B cell (primary cell): ENCODE measurements around the gene TNFAIP1. TPM values are rescaled to one million over a fixed set of nuclear protein-coding genes. Genes with fewer than 3 reads are reported as not detected.

ENCODE experiments used
- ATAC-seq: fragments of 200-7000 bp; cut with Tn5 transposase; one replicate; pipeline ENCODE4 v1.10.0; 2021; ENCODE audit warnings: low read depth, mild to moderate bottlenecking, moderate number of reproducible peaks, moderate library complexity
- CTCF ChIA-PET: fragments of 350-600 bp; sonication (Branson Sonifier 250); formaldehyde crosslinking; loops from one replicate; lab custom pipeline; 2021; ENCODE audit warnings: antibody characterized with exemption, inconsistent platforms; lab: Charles Lee
- POLR2A ChIA-PET: fragments of 350-600 bp; sonication (Branson Sonifier 250); formaldehyde crosslinking; loops from one replicate; lab custom pipeline; 2021; ENCODE audit warnings: antibody characterized with exemption; lab: Charles Lee
- DNase-seq: peaks from one replicate; pipeline ENCODE4 v3.0.0; 2013
- H2AFZ ChIP-seq: 2 replicates; pipeline ENCODE4 v1.6.1; 2012; ENCODE audit warnings: mild to moderate bottlenecking, low read depth, low read length; ENCODE audit not compliant: insufficient read depth, poor library complexity, severe bottlenecking
- H3K27ac ChIP-seq, 2 donors: 1 replicate in 1 of 2; 2 replicates in 1 of 2; pipeline ENCODE4 v1.5.1; 2012 to 2013; ENCODE audit warnings: low read length in 2 of 2, mild to moderate bottlenecking in 2 of 2, moderate library complexity in 1 of 2
- H3K27me3 ChIP-seq, 4 experiments: fragments of 200-600 bp in 1 of 4; sonication (generic) in 1 of 4; replicated peaks in 1 of 4; 1 replicate in 2 of 4; 2 replicates in 2 of 4; pipeline versions ENCODE4 v1.6.1 to v1.7.0; 2013 to 2016; ENCODE audit warnings: low read length in 3 of 4, mild to moderate bottlenecking in 2 of 4, mixed read lengths in 1 of 4, moderate library complexity in 1 of 4; ENCODE audit not compliant: insufficient read depth in 4 of 4, control insufficient read depth in 3 of 4; ENCODE audit errors: control extremely low read depth in 1 of 4
- H3K36me3 ChIP-seq, 2 experiments: replicated peaks in 1 of 2; 1 replicate in 1 of 2; 2 replicates in 1 of 2; pipeline versions ENCODE4 v1.6.1 to v1.7.1; 2013; ENCODE audit warnings: low read length in 1 of 2; ENCODE audit not compliant: insufficient read depth in 2 of 2, control insufficient read depth in 1 of 2; ENCODE audit errors: control extremely low read depth in 1 of 2, extremely low read depth in 1 of 2
- H3K4me1 ChIP-seq, 2 donors: fragments of 200-600 bp in 1 of 2; sonication (generic) in 1 of 2; 1 replicate in 1 of 2; 2 replicates in 1 of 2; pipeline versions ENCODE4 v1.5.1 to v1.6.1; 2013 to 2017; ENCODE audit warnings: low read length in 2 of 2; ENCODE audit not compliant: control insufficient read depth in 2 of 2, insufficient read depth in 2 of 2
- H3K4me2 ChIP-seq: replicated peaks from 2 replicates; pipeline ENCODE3; 2012; ENCODE audit warnings: mild to moderate bottlenecking, low read depth, low read length; ENCODE audit not compliant: poor library complexity, severe bottlenecking
- H3K4me3 ChIP-seq, 5 experiments: fragments of 200-600 bp in 1 of 5; sonication (generic) in 1 of 5; 1 replicate in 3 of 5; 2 replicates in 2 of 5; pipeline versions ENCODE4 v1.5.1 to v1.7.0; 2011 to 2016; ENCODE audit warnings: low read length in 4 of 5, mild to moderate bottlenecking in 4 of 5, low read depth in 2 of 5, control low read depth in 1 of 5, moderate library complexity in 1 of 5; ENCODE audit not compliant: insufficient read depth in 1 of 5; ENCODE audit errors: control extremely low read depth in 1 of 5, extremely low read depth in 1 of 5
- H3K79me2 ChIP-seq: fragments of 200-600 bp; sonication (generic); one replicate; pipeline ENCODE4 v1.6.0; 2016; ENCODE audit warnings: low read length; ENCODE audit not compliant: control insufficient read depth, insufficient read depth
- H3K9ac ChIP-seq: fragments of 200-600 bp; sonication (generic); 2 replicates; pipeline ENCODE4 v1.6.1; 2017; ENCODE audit warnings: mild to moderate bottlenecking, low read length, moderate library complexity
- H3K9me3 ChIP-seq, 3 donors: one replicate each; pipeline versions ENCODE4 v1.6.1 to v1.7.1; 2013; ENCODE audit warnings: low read length in 2 of 3; ENCODE audit not compliant: control insufficient read depth in 2 of 3, insufficient read depth in 1 of 3; ENCODE audit errors: control extremely low read depth in 1 of 3
- H4K20me1 ChIP-seq: 2 replicates; pipeline ENCODE4 v1.6.0; 2012; ENCODE audit warnings: mild to moderate bottlenecking, low read length; ENCODE audit not compliant: insufficient read depth, control insufficient read depth, poor library complexity, severe bottlenecking
- H3K27ac Mint-ChIP-seq: one replicate; pipeline ENCODE4 v1.8.0; 2021; ENCODE audit warnings: mixed read lengths
- H3K27me3 Mint-ChIP-seq: one replicate; pipeline ENCODE4 v1.8.0; 2021; ENCODE audit warnings: mixed read lengths
- H3K4me1 Mint-ChIP-seq: one replicate; pipeline ENCODE4 v1.8.0; 2021; ENCODE audit warnings: mixed read lengths
- H3K4me3 Mint-ChIP-seq: one replicate; pipeline ENCODE4 v1.8.0; 2021; ENCODE audit warnings: mixed read lengths
- H3K9me3 Mint-ChIP-seq: one replicate; pipeline ENCODE4 v1.8.0; 2022; ENCODE audit warnings: mixed read lengths; ENCODE audit not compliant: insufficient read depth
- EZH2 ChIP-seq: IDR thresholded peaks from 2 replicates; pipeline ENCODE4 v1.6.1; 2012; ENCODE audit warnings: borderline replicate concordance, low read depth, mild to moderate bottlenecking, moderate library complexity, low read length; ENCODE audit not compliant: insufficient read depth, poor library complexity, severe bottlenecking
- WGBS: methylation state at CpG from one replicate; pipeline ENCODE4 v1.1.5; 2013; ENCODE audit warnings: missing lambda C conversion rate; ENCODE audit not compliant: insufficient coverage; 5-methylcytosine and 5-hydroxymethylcytosine counted together
- intact Hi-C: fragments of 100-400 bp; cut with micrococcal nuclease; formaldehyde crosslinking; loops from one replicate; pipeline ENCODE4 v1.10.0; 2022
- polyA plus RNA-seq: library from polyadenylated mRNA; depleted of rRNA; stranded (reverse); fragments of >200 nt; gene quantifications from 2 replicates; pipeline ENCODE4 v1.2.3, GENCODE V29; 2012
- total RNA-seq, 2 donors: library from RNA; stranded (reverse); fragments of 120-200 nt in 1 of 2; gene quantifications; 1 replicate in 1 of 2; 2 replicates in 1 of 2; pipeline versions ENCODE4 v1.2.3 to v1.2.4, GENCODE V29; 2013 to 2022
- TF ChIP-seq, protein P1 (sequence below): fragments of 200-600 bp; IDR thresholded peaks from one replicate; pipeline ENCODE4 v1.8.0; 2022; ENCODE audit warnings: antibody characterized with exemption, mild to moderate bottlenecking

Gene TNFAIP1
- total and polyA plus RNA-seq, 2 donors (not counting 1 experiment from before 2014, with no cell fraction given), result 10.7 to 20.4 TPM

DNA sequence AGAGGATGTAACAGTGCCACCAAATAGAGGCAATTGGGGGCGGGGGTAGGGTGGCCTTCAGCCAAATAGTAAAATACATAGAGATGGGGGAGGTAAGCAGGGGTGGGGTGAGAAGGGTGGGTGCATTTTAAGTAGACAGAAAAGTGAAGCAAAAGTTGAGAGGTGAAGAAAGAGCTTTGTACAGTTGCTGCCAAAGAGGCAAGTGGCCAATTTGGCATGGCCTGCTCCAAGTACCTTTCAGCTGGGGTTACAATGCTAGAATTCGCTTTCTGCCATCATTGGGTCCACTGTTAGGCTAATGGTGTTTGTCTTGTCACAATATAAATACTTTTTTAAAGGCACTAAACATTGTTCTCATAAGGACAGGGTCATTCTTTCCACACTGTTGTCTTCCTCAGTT lies 21.7 kb upstream of the TNFAIP1 start:
- intact Hi-C loops, result no loop called here
- Histone ChIP-seq H3K4me2 (no peak overlapping the region), H3K27me3 (no peaks in the 10 kb centered on the region), H3K9ac (no peak overlapping the region), H3K79me2 (no peaks in the 10 kb centered on the region), H3K4me1 (peaks cover 4 to 9% of the 10 kb centered on the region in 2 donors), H4K20me1 (no peaks in the 10 kb centered on the region), H3K4me3 (no peak overlapping the region), H3K36me3 (no peaks in the 10 kb centered on the region), H3K9me3 (no peaks in the 10 kb centered on the region), H2AFZ (no peak overlapping the region), H3K27ac (no peak overlapping the region)
- CTCF ChIA-PET, result no interaction called here
- H3K4me3 Mint-ChIP-seq, result no peak overlapping the region
- WGBS, result no CpG with 5 or more reads among the region's 2 CpGs
- no peaks in the 10 kb centered on the region for H3K27me3 Mint-ChIP-seq
- ATAC-seq, result no peak
- H3K9me3 Mint-ChIP-seq, result no peaks in the 10 kb centered on the region
- no peak overlapping the region for H3K27ac Mint-ChIP-seq
- peaks cover 13% of the 10 kb centered on the region for H3K4me1 Mint-ChIP-seq
- POLR2A ChIA-PET, result no interaction called here
- no peak for DNase-seq
- TF ChIP-seq EZH2, result no peak
- TF ChIP-seq, protein P1, sequence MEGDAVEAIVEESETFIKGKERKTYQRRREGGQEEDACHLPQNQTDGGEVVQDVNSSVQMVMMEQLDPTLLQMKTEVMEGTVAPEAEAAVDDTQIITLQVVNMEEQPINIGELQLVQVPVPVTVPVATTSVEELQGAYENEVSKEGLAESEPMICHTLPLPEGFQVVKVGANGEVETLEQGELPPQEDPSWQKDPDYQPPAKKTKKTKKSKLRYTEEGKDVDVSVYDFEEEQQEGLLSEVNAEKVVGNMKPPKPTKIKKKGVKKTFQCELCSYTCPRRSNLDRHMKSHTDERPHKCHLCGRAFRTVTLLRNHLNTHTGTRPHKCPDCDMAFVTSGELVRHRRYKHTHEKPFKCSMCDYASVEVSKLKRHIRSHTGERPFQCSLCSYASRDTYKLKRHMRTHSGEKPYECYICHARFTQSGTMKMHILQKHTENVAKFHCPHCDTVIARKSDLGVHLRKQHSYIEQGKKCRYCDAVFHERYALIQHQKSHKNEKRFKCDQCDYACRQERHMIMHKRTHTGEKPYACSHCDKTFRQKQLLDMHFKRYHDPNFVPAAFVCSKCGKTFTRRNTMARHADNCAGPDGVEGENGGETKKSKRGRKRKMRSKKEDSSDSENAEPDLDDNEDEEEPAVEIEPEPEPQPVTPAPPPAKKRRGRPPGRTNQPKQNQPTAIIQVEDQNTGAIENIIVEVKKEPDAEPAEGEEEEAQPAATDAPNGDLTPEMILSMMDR, result no peak

DNA sequence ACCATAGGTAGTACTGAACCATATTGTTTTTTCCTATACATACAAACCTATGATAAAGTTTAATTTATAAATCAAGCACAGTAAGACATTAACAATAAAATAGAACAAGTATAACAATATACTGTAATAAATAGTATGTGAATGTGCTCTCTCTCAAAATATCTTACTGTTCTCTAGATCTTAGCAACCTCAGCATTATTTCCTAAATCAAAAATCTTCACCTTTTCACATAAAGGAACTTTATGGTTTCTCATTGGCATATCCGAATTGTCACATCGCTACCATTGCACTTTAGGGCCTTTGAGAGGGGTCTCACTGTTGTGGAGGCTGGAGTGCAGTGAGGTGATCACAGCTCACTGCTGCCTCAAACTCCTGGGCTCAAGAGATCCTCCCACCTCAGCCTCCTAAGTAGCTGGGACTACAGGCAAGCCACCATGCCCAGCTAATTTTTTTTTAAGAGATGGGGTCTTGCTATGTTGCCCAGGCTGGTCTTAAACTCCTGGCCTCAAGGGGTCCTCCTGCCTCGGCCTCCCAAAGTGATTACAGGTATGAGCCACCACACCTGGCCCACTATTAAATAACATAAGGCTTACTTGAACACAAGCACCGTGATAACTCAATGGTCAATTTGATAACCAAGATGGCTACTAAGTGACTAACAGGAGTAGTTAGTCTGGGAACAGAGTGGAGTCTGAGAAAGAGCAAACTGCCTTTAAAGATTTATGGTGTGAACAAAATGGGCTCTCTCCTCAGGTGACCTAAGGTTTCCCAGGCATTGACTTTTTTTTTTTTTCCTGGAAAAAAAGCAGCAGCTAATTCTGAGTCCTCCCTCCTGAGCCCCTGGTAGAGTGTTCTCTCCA lies 19.5 kb upstream of the TNFAIP1 start:
- Histone ChIP-seq H3K4me2 (no peak overlapping the region), H4K20me1 (no peaks in the 10 kb centered on the region), H3K27me3 (no peaks in the 10 kb centered on the region), H2AFZ (no peak overlapping the region), H3K9me3 (no peaks in the 10 kb centered on the region), H3K36me3 (no peaks in the 10 kb centered on the region), H3K4me1 (peaks cover 13 to 22% of the 10 kb centered on the region in 2 donors), H3K9ac (no peak overlapping the region), H3K79me2 (no peaks in the 10 kb centered on the region), H3K4me3 (no peak overlapping the region), H3K27ac (no peak overlapping the region)
- Mint-ChIP-seq H3K27ac (no peak overlapping the region), H3K4me1 (peaks cover 22% of the 10 kb centered on the region), H3K4me3 (no peak overlapping the region), H3K9me3 (no peaks in the 10 kb centered on the region), H3K27me3 (no peaks in the 10 kb centered on the region)
- POLR2A ChIA-PET, result no interaction called here
- 100% methylated on average over 1 of the region's 4 CpGs for WGBS
- TF ChIP-seq EZH2, result no peak
- TF ChIP-seq, protein P1, result no peak
- CTCF ChIA-PET, result no interaction called here
- DNase-seq, result no peak
- intact Hi-C loops, result loop anchor here (5.0 kb wide), 1 partner anchor 34 kb away; no protein-coding TSS in a partner anchor
- no peak for ATAC-seq
